Thyroid gland (tissue), 4 donors: ENCODE results near the gene TBX18. TPM values are rescaled to one million over a fixed set of nuclear protein-coding genes. Genes with fewer than 3 reads are reported as not detected.

ENCODE experiments used
- DNase-seq, 2 donors: peaks; one replicate each; pipeline ENCODE4 v3.0.0-alpha.2; 2019
- H3K27ac ChIP-seq, 3 donors: fragments of 200-600 bp; sonication (generic); 1 replicate in 2 of 3; 2 replicates in 1 of 3; pipeline ENCODE4 v1.5.1; 2016 to 2019; ENCODE audit warnings: mild to moderate bottlenecking in 1 of 3, moderate library complexity in 1 of 3
- H3K27me3 ChIP-seq: fragments of 200-600 bp; sonication (generic); one replicate; pipeline ENCODE4 v1.5.1; 2019
- H3K36me3 ChIP-seq, 2 donors: fragments of 200-600 bp; sonication (generic); one replicate each; pipeline ENCODE4 v1.5.1; 2016 to 2019
- H3K4me1 ChIP-seq, 2 donors: fragments of 200-600 bp; sonication (generic); one replicate each; pipeline ENCODE4 v1.5.1; 2017 to 2019
- H3K4me3 ChIP-seq, 3 donors: fragments of 200-600 bp; sonication (generic); replicated peaks in 1 of 3; 1 replicate in 2 of 3; 2 replicates in 1 of 3; pipeline ENCODE4 v1.5.1; 2016; ENCODE audit warnings: mild to moderate bottlenecking in 1 of 3
- H3K9me3 ChIP-seq: fragments of 200-600 bp; sonication (generic); one replicate; pipeline ENCODE4 v1.5.1; 2017
- CTCF ChIP-seq, 6 experiments: fragments of 200-600 bp in 3 of 6; fragments of 450-650 bp in 3 of 6; sonication (generic) in 3 of 6; IDR thresholded peaks; one replicate each; pipeline ENCODE4 v1.5.1; 2016 to 2019; ENCODE audit warnings: antibody characterized with exemption in 6 of 6, mild to moderate bottlenecking in 2 of 6, inconsistent platforms in 1 of 6, moderate library complexity in 1 of 6
- POLR2A ChIP-seq, 2 donors: fragments of 450-650 bp; IDR thresholded peaks; one replicate each; pipeline ENCODE4 v1.6.1; 2017; ENCODE audit warnings: antibody characterized with exemption in 2 of 2, mild to moderate bottlenecking in 2 of 2, moderate library complexity in 1 of 2
- WGBS, 2 donors: methylation state at CpG; one replicate each; pipeline ENCODE4 v1.1.5; 2017; 5-methylcytosine and 5-hydroxymethylcytosine counted together
- intact Hi-C: fragments of 100-400 bp; cut with DNase I; formaldehyde crosslinking; loops from one replicate; pipeline ENCODE4 v1.15.1; 2023
- total RNA-seq, 4 donors: library from RNA; depleted of rRNA; stranded (reverse); fragments of >200 nt; gene quantifications; one replicate each; pipeline ENCODE4 v1.2.3, GENCODE V29; 2016

The TBX18 gene
- total RNA-seq, 4 donors from 2014 or later, result 1.3 to 7.5 (median 4.9) TPM

GRCh38 chr6:84669945-84670344 lies 94.5 kb downstream of the TBX18 start:
- no peaks in the 10 kb centered on the region for H3K36me3 ChIP-seq
- H3K27me3 ChIP-seq, result no peaks in the 10 kb centered on the region
- TF ChIP-seq POLR2A (IDR thresholded peaks at IDR 0.05) (no peak), CTCF (IDR thresholded peaks at IDR 0.05) (no peak)
- WGBS, 2 donors, result 81 to 85% methylated on average over 3 of the region's 3 CpGs
- H3K4me1 ChIP-seq, result no peaks in the 10 kb centered on the region
- intact Hi-C loops, result no loop called here
- DNase-seq, result no peak
- H3K27ac ChIP-seq, result no peak overlapping the region
- no peaks in the 10 kb centered on the region for H3K9me3 ChIP-seq
- no peak overlapping the region for H3K4me3 ChIP-seq

- Histone ChIP-seq H3K27ac (no peak overlapping the region), H3K9me3 (no peaks in the 10 kb centered on the region), H3K4me1 (no peaks in the 10 kb centered on the region), H3K27me3 (no peaks in the 10 kb centered on the region), H3K4me3 (no peak overlapping the region), H3K36me3 (no peaks in the 10 kb centered on the region)
- 78 to 88% methylated on average over 5 of the region's 5 CpGs for WGBS, 2 donors
- DNase-seq, result no peak
- intact Hi-C loops, result no loop called here
- TF ChIP-seq CTCF (IDR thresholded peaks at IDR 0.05), result no peak
Observed at GRCh38 chr6:84667252-84668213, 96.9 kb downstream of the TBX18 start.

GRCh38 chr6:84665401-84665800 lies 99.0 kb downstream of the TBX18 start:
- TF ChIP-seq CTCF (IDR thresholded peaks at IDR 0.05), result no peak
- TF ChIP-seq POLR2A (IDR thresholded peaks at IDR 0.05), result no peak
- H3K27ac ChIP-seq, result no peak overlapping the region
- 63 to 69% methylated on average over 4 of the region's 4 CpGs for WGBS, 2 donors
- intact Hi-C loops, result no loop called here
- H3K9me3 ChIP-seq, result no peaks in the 10 kb centered on the region
- H3K36me3 ChIP-seq, result no peaks in the 10 kb centered on the region
- DNase-seq, result no peak
- H3K27me3 ChIP-seq, result no peaks in the 10 kb centered on the region
- no peaks in the 10 kb centered on the region for H3K4me1 ChIP-seq
- H3K4me3 ChIP-seq, result no peak overlapping the region

- WGBS, 2 donors, result 51 to 59% methylated on average over 2 of the region's 2 CpGs
- H3K27ac ChIP-seq, result no peak overlapping the region
- H3K4me3 ChIP-seq, result no peak overlapping the region
- H3K4me1 ChIP-seq, result no peaks in the 10 kb centered on the region
- H3K27me3 ChIP-seq, result no peaks in the 10 kb centered on the region
- TF ChIP-seq CTCF (IDR thresholded peaks at IDR 0.05) (no peak), POLR2A (IDR thresholded peaks at IDR 0.05) (no peak)
- H3K9me3 ChIP-seq, result no peaks in the 10 kb centered on the region
- no peaks in the 10 kb centered on the region for H3K36me3 ChIP-seq
- DNase-seq, result no peak
- intact Hi-C loops, result no loop called here
Observed at GRCh38 chr6:84663866-84664265, 100.5 kb downstream of the TBX18 start.

- Histone ChIP-seq H3K4me1 (no peaks in the 10 kb centered on the region), H3K4me3 (no peak overlapping the region), H3K9me3 (no peaks in the 10 kb centered on the region), H3K27me3 (no peaks in the 10 kb centered on the region), H3K27ac (no peak overlapping the region), H3K36me3 (no peaks in the 10 kb centered on the region)
- intact Hi-C loops, result no loop called here
- no peak for TF ChIP-seq CTCF (IDR thresholded peaks at IDR 0.05)
- no peak for TF ChIP-seq POLR2A (IDR thresholded peaks at IDR 0.05)
- 81 to 84% methylated on average over 2 of the region's 2 CpGs for WGBS, 2 donors
- DNase-seq, result no peak
Observed at GRCh38 chr6:84657486-84657885, 106.9 kb downstream of the TBX18 start.
